Measurements from ENCODE around the gene GLRX5. TPM values are rescaled to one million over a fixed set of nuclear protein-coding genes. Genes with fewer than 3 reads are reported as not detected.

The GLRX5 gene
- polyA plus RNA-seq, 1 experiment = 15.3 TPM

- Histone ChIP-seq H3K36me3 (ENCODE audit: control insufficient read depth, insufficient read depth, low read length) (no peaks in the 10 kb centered on the region; the same call in 1 of the 2 replicates), H3K4me3 (ENCODE audit: low read depth, low read length) (no peak overlapping the region), H3K27me3 (ENCODE audit: control insufficient read depth, insufficient read depth, low read length) (no peaks in the 10 kb centered on the region)
- DNase-seq (ENCODE audit: low read depth) = no peak
- POLR2A ChIA-PET = no interaction called here
- TF ChIP-seq CTCF (IDR thresholded peaks at IDR 0.05; ENCODE audit: insufficient read depth, low read depth, low read length) = no peak
- CTCF ChIA-PET = interaction anchor here (0.6 to 1.6 kb wide), 3 partner anchors 13 to 46 kb away, joined by 3 to 4 read pairs (median 3); no protein-coding TSS in a partner anchor
These were observed 42.8 kb upstream of the GLRX5 start for GRCh38 chr14:95491936-95492608.

DNA sequence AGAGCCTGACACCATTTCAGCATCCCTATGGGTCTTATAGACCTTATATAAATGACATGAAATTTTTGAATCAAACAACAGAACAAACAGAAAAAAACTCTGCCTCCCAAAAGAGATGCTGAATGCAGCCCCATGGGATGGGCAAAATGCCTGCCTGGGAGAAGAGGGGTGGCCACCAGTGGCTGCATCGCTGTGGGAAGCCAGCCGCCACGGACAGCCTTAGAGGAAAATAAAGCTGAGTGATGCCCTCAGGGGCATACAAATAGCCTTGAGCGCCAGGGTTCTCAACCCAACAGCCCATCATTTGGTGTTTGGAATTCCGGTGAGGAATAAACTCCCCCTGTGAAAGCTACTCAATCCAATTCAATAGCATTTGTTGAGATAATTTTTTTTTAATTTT, 41.3 kb upstream of the GLRX5 start:
- no peak overlapping the region for H3K4me3 ChIP-seq (ENCODE audit: low read depth, low read length)
- DNase-seq (ENCODE audit: low read depth) = no peak
- ChIA-PET CTCF (interaction anchor here (0.6 to 1.1 kb wide), 4 partner anchors 23 to 55 kb away, joined by 3 read pairs; partner anchors contain the start of gene SYNE3), POLR2A (no interaction called here)
- TF ChIP-seq CTCF (IDR thresholded peaks at IDR 0.05; ENCODE audit: insufficient read depth, low read depth, low read length) = no peak
- H3K27me3 ChIP-seq (ENCODE audit: control insufficient read depth, insufficient read depth, low read length) = no peaks in the 10 kb centered on the region
- no peaks in the 10 kb centered on the region; the same call in 1 of the 2 replicates for H3K36me3 ChIP-seq (ENCODE audit: control insufficient read depth, insufficient read depth, low read length)

GRCh38 chr14:95493976-95494375, 40.9 kb upstream of the GLRX5 start:
- TF ChIP-seq CTCF (IDR thresholded peaks at IDR 0.05; ENCODE audit: insufficient read depth, low read depth, low read length) = no peak
- H3K36me3 ChIP-seq (ENCODE audit: control insufficient read depth, insufficient read depth, low read length) = no peaks in the 10 kb centered on the region; the same call in 1 of the 2 replicates
- no peak for DNase-seq (ENCODE audit: low read depth)
- H3K4me3 ChIP-seq (ENCODE audit: low read depth, low read length) = no peak overlapping the region
- CTCF ChIA-PET = interaction anchor here (0.9 to 1.1 kb wide), 3 partner anchors 22 to 33 kb away, joined by 3 read pairs; partner anchors contain the start of gene SYNE3
- POLR2A ChIA-PET = interaction anchor here (0.7 kb wide), 1 partner anchor 548 kb away, joined by 4 read pairs; no protein-coding TSS in a partner anchor
- H3K27me3 ChIP-seq (ENCODE audit: control insufficient read depth, insufficient read depth, low read length) = no peaks in the 10 kb centered on the region

- Histone ChIP-seq H3K4me3 (ENCODE audit: low read depth, low read length) (no peak overlapping the region), H3K27me3 (ENCODE audit: control insufficient read depth, insufficient read depth, low read length) (no peaks in the 10 kb centered on the region), H3K36me3 (ENCODE audit: control insufficient read depth, insufficient read depth, low read length) (no peaks in the 10 kb centered on the region; the same call in 1 of the 2 replicates)
- no peak for DNase-seq (ENCODE audit: low read depth)
- CTCF ChIA-PET = interaction anchor here (1.0 kb wide), 1 partner anchor 22 kb away, joined by 3 read pairs; the partner anchor contains the start of gene SYNE3
- no peak for TF ChIP-seq CTCF (IDR thresholded peaks at IDR 0.05; ENCODE audit: insufficient read depth, low read depth, low read length)
- POLR2A ChIA-PET = interaction anchor here (0.7 kb wide), 1 partner anchor 548 kb away, joined by 4 read pairs; no protein-coding TSS in a partner anchor
These were observed 40.4 kb upstream of the GLRX5 start for GRCh38 chr14:95494456-95494855.

DNA sequence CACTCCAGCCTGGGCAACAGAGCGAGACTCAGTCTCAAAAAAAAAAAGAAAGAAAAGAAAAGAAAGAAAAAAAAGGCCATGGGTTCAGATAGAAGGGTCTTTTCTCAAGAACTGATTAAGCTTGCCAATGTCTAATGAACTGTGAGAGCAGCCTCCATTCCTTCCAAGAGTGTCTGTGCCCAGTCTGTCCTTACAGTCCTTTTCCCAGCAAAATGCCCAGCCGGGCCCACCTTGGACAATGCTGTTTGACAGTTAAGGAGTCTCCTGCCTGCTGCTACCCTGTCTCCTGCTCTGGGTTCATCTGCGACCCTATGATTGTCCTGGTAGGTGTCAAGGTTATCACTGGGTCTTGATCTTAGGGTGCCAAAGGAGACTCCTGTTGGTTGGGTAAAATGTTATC, 39.8 kb upstream of the GLRX5 start:
- H3K27me3 ChIP-seq (ENCODE audit: control insufficient read depth, insufficient read depth, low read length) = no peaks in the 10 kb centered on the region
- H3K4me3 ChIP-seq (ENCODE audit: low read depth, low read length) = no peak overlapping the region
- no peak for DNase-seq (ENCODE audit: low read depth)
- no peaks in the 10 kb centered on the region; the same call in 1 of the 2 replicates for H3K36me3 ChIP-seq (ENCODE audit: control insufficient read depth, insufficient read depth, low read length)
- CTCF ChIA-PET = no interaction called here
- TF ChIP-seq CTCF (IDR thresholded peaks at IDR 0.05; ENCODE audit: insufficient read depth, low read depth, low read length) = no peak
- POLR2A ChIA-PET = no interaction called here
